Calu3 (cell line): ENCODE measurements around the gene UGT1A7. TPM values are rescaled to one million over a fixed set of nuclear protein-coding genes. Genes with fewer than 3 reads are reported as not detected.
A peak's percentile ranks its signal among the peaks of the same experiment; 100 is the strongest.
"Not testable (repeated sequence)": the region's sequence is repeated elsewhere in the genome, so short reads cannot be mapped to it uniquely, and the experiment has no call there.

Experiments
- BruUV-seq: library from RNA; stranded (reverse); fragments of 400-500 nt; replicated peaks from 2 replicates; lab custom pipeline; 2021; lab: Mats Ljungman, UMichigan
- CTCF ChIA-PET: fragments of 300-600 bp; sonication (Branson Sonifier 250); formaldehyde crosslinking; loops from one replicate; lab custom pipeline; 2022; ENCODE audit warnings: antibody characterized with exemption; lab: Charles Lee
- DNase-seq: peaks from one replicate; pipeline ENCODE4 v3.0.0; 2022
- H3K27ac Mint-ChIP-seq: one replicate; pipeline ENCODE4 v1.8.0; 2022; ENCODE audit warnings: mixed read lengths; ENCODE audit not compliant: unreplicated experiment
- H3K27me3 Mint-ChIP-seq: one replicate; pipeline ENCODE4 v1.8.0; 2022; ENCODE audit warnings: mixed read lengths; ENCODE audit not compliant: unreplicated experiment
- H3K36me3 Mint-ChIP-seq: one replicate; pipeline ENCODE4 v1.8.0; 2022; ENCODE audit warnings: mild to moderate bottlenecking, moderate library complexity, mixed read lengths; ENCODE audit not compliant: insufficient read depth, unreplicated experiment
- H3K4me1 Mint-ChIP-seq: one replicate; pipeline ENCODE4 v1.8.0; 2022; ENCODE audit warnings: mild to moderate bottlenecking, low read depth, mixed read lengths; ENCODE audit not compliant: unreplicated experiment
- H3K4me3 Mint-ChIP-seq: one replicate; pipeline ENCODE4 v1.8.0; 2022; ENCODE audit warnings: mild to moderate bottlenecking, low read depth, moderate library complexity, mixed read lengths; ENCODE audit not compliant: unreplicated experiment
- H3K9me3 Mint-ChIP-seq: one replicate; pipeline ENCODE4 v1.8.0; 2022; ENCODE audit warnings: low read depth, mixed read lengths; ENCODE audit not compliant: unreplicated experiment
- intact Hi-C: fragments of 100-400 bp; cut with micrococcal nuclease; formaldehyde crosslinking; loops from one replicate; pipeline ENCODE4 v1.10.0; 2022; ENCODE audit not compliant: unreplicated experiment
- total RNA-seq: library from RNA; stranded (reverse); gene quantifications from 2 replicates; pipeline ENCODE4 v1.2.3, GENCODE V29; 2022
- TF ChIP-seq, protein P1 (sequence below): fragments of 200-600 bp; IDR thresholded peaks from one replicate; pipeline ENCODE4 v1.8.0; 2022; ENCODE audit warnings: antibody characterized with exemption; ENCODE audit not compliant: unreplicated experiment

The UGT1A7 gene
- total RNA-seq, 1 experiment from 2014 or later, result 7.2 TPM

GRCh38 chr2:233728723-233729301, 47.1 kb downstream of the UGT1A7 start, which contains the start of gene UGT1A3:
Gene UGT1A3, plus strand, starts transcription at chr2:233729042. Its CDS starts 85 bp downstream, at chr2:233729127.
- peaks cover 3% of the 10 kb centered on the region for H3K9me3 Mint-ChIP-seq
- CTCF ChIA-PET, result no interaction called here
- H3K27ac Mint-ChIP-seq, result peak within 1 kb of the TSS; percentile 66
- intact Hi-C loops, result loop anchor here (2.0 kb wide), 1 partner anchor 38 kb away; no protein-coding TSS in a partner anchor
- H3K4me1 Mint-ChIP-seq, result peaks cover 37% of the 10 kb centered on the region
- H3K4me3 Mint-ChIP-seq, result no peak within 1 kb of the TSS
- H3K27me3 Mint-ChIP-seq, result no peaks in the 10 kb centered on the region
- H3K36me3 Mint-ChIP-seq, result peaks cover 23% of the 10 kb centered on the region
- TF ChIP-seq, protein P1, sequence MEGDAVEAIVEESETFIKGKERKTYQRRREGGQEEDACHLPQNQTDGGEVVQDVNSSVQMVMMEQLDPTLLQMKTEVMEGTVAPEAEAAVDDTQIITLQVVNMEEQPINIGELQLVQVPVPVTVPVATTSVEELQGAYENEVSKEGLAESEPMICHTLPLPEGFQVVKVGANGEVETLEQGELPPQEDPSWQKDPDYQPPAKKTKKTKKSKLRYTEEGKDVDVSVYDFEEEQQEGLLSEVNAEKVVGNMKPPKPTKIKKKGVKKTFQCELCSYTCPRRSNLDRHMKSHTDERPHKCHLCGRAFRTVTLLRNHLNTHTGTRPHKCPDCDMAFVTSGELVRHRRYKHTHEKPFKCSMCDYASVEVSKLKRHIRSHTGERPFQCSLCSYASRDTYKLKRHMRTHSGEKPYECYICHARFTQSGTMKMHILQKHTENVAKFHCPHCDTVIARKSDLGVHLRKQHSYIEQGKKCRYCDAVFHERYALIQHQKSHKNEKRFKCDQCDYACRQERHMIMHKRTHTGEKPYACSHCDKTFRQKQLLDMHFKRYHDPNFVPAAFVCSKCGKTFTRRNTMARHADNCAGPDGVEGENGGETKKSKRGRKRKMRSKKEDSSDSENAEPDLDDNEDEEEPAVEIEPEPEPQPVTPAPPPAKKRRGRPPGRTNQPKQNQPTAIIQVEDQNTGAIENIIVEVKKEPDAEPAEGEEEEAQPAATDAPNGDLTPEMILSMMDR, result no peak
- peak; percentile 8 for DNase-seq
- no TSS peak for BruUV-seq

DNA sequence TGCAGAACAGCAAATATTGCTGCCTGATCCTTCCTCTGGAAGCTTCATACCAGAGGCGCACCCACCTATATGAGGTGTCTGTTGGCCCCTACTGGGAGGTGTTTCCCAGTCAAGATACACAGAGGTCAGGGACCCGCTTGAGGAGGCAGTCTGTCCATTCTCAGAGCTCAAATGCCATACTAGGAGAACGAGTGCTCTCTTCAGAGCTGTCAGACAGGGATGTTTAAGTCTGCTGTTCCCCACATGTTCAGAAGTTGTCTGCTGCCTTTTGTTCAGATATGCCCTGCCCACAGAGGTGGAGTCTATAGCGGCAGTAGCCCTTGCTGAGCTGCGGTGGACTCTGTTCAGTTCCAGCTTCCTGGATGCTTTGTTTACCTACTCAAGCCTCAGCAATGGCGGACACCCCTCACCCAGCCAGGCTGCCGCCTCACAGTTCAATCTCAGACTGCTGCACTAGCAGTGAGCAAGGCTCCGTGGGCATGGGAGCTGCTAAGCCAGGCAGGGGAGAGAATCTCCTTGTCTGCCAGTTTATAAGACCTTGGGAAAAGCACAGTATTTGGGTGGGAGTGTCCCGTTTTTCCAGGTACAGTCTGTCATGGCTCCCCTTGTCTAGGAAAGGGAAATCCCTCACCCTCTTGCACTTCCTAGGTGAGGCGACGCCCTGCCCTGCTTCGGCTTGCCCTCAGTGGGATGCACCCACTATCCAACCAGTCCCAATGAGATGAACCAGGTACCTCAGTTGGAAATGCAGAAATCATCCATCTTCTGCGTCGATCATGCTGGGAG, 55.4 kb downstream of the UGT1A7 start:
- CTCF ChIA-PET, H3K27me3 Mint-ChIP-seq, H3K4me3 Mint-ChIP-seq, DNase-seq, H3K27ac Mint-ChIP-seq, intact Hi-C loops, BruUV-seq: not testable (repeated sequence)
- Mint-ChIP-seq H3K36me3 (peaks cover 16% of the 10 kb centered on the region), H3K9me3 (peaks cover 13% of the 10 kb centered on the region), H3K4me1 (peaks cover 44% of the 10 kb centered on the region)

GRCh38 chr2:233740870-233741269, 59.2 kb downstream of the UGT1A7 start:
- TF ChIP-seq, protein P1, result no peak
- intact Hi-C loops, result no loop called here
- Mint-ChIP-seq H3K4me3 (no peak overlapping the region), H3K4me1 (peaks cover 23% of the 10 kb centered on the region), H3K9me3 (peaks cover 13% of the 10 kb centered on the region), H3K27ac (no peak overlapping the region), H3K27me3 (no peaks in the 10 kb centered on the region), H3K36me3 (peaks cover 21% of the 10 kb centered on the region)
- no peak for DNase-seq
- CTCF ChIA-PET, result no interaction called here
- BruUV-seq, result no TSS peak

GRCh38 chr2:233743464-233744259, 62.0 kb downstream of the UGT1A7 start:
- no peaks in the 10 kb centered on the region for H3K27me3 Mint-ChIP-seq
- BruUV-seq, result no TSS peak
- TF ChIP-seq, protein P1, result no peak

More at GRCh38 chr2:233743464-233744259, 62.0 kb downstream of the UGT1A7 start:
- Mint-ChIP-seq H3K4me1 (peaks cover 24% of the 10 kb centered on the region), H3K36me3 (peaks cover 27% of the 10 kb centered on the region), H3K27ac (no peak overlapping the region), H3K4me3 (no peak overlapping the region), H3K9me3 (peaks cover 10% of the 10 kb centered on the region)
- no peak for DNase-seq
- intact Hi-C loops, result no loop called here
- CTCF ChIA-PET, result no interaction called here
